HepG2 (cell line): ENCODE measurements around the gene ZNF667. TPM values are rescaled to one million over a fixed set of nuclear protein-coding genes. Genes with fewer than 3 reads are reported as not detected.

Experiments used
- ETV5 ChIP-seq: IDR thresholded peaks from 2 replicates; pipeline ENCODE4 v1.6.1; 2018; ENCODE audit warnings: missing biosample characterization, missing genetic modification reagents, inconsistent platforms, borderline replicate concordance
- KDM2A ChIP-seq: sonication (generic); formaldehyde crosslinking; IDR thresholded peaks from 2 replicates; pipeline ENCODE4 v1.4.0; 2020; ENCODE audit warnings: low read depth, missing genetic modification reagents, borderline replicate concordance
- PAX8 ChIP-seq: sonication (generic); formaldehyde crosslinking; IDR thresholded peaks from 2 replicates; pipeline ENCODE4 v1.8.0; 2022; ENCODE audit warnings: mild to moderate bottlenecking, missing genetic modification reagents, borderline replicate concordance
- PITX1 ChIP-seq: sonication (generic); formaldehyde crosslinking; IDR thresholded peaks from 2 replicates; pipeline ENCODE4 v1.5.1; 2020; ENCODE audit warnings: mild to moderate bottlenecking, missing genetic modification reagents
- RBM22 ChIP-seq: fragments of 200-400 bp; formaldehyde crosslinking; optimal IDR thresholded peaks from 2 replicates; pipeline ENCODE3; 2017; ENCODE audit warnings: mild to moderate bottlenecking, low read length, moderate library complexity
- ZMAT3 ChIP-seq: sonication (generic); formaldehyde crosslinking; conservative IDR thresholded peaks from 2 replicates; pipeline ENCODE4 v1.7.0; 2021; ENCODE audit warnings: missing genetic modification reagents
- ZNF772 ChIP-seq: sonication (generic); formaldehyde crosslinking; IDR thresholded peaks from 2 replicates; pipeline ENCODE4 v1.5.0; 2020; ENCODE audit warnings: mild to moderate bottlenecking, missing genetic modification reagents
- polyA plus RNA-seq, 8 experiments: library from polyadenylated mRNA; depleted of rRNA in 3 of 8; stranded (reverse) in 7 of 8; unstranded in 1 of 8; fragments of >200 nt; fragmentation: Illumina TruSeq in 4 of 8; extraction: Trizol in 4 of 8; gene quantifications; 2 replicates each; pipeline versions ENCODE4 v1.2.1 to v1.2.3, GENCODE V29; 2011 to 2016; ENCODE audit warnings: low read depth in 4 of 8, missing spikeins in 1 of 8, mixed read lengths in 1 of 8; ENCODE audit not compliant: insufficient read depth in 1 of 8
- total RNA-seq, 5 experiments: library from RNA; depleted of rRNA; stranded (reverse); fragments of >200 nt; fragmentation: Illumina TruSeq; extraction: Trizol; gene quantifications; 2 replicates each; pipeline ENCODE4 v1.2.3, GENCODE V29; 2016; ENCODE audit warnings: low read depth in 1 of 5
- TF ChIP-seq, protein P1 (sequence below): sonication (generic); formaldehyde crosslinking; IDR thresholded peaks from 2 replicates; pipeline ENCODE4 v1.4.0; 2020; ENCODE audit warnings: mild to moderate bottlenecking, low read depth, missing genetic modification reagents
- TF ChIP-seq, protein P2 (sequence below), 2 experiments: fragments of 450-650 bp in 1 of 2; sonication (generic) in 1 of 2; formaldehyde crosslinking; IDR thresholded peaks; 2 replicates each; pipeline versions ENCODE4 v1.5.0 to v1.8.0; 2020 to 2022; ENCODE audit warnings: mild to moderate bottlenecking in 1 of 2, missing genetic modification reagents in 1 of 2
- TF ChIP-seq, protein P3 (sequence below): sonication (generic); formaldehyde crosslinking; IDR thresholded peaks from 2 replicates; pipeline ENCODE4 v1.5.0; 2020; ENCODE audit warnings: missing genetic modification reagents, mild to moderate bottlenecking, borderline replicate concordance

The ZNF667 gene
- total and polyA plus RNA-seq, 2 of the 13 experiments (the other 11 are each of a cell fraction or from before 2014, with no cell fraction given) = not detected

DNA sequence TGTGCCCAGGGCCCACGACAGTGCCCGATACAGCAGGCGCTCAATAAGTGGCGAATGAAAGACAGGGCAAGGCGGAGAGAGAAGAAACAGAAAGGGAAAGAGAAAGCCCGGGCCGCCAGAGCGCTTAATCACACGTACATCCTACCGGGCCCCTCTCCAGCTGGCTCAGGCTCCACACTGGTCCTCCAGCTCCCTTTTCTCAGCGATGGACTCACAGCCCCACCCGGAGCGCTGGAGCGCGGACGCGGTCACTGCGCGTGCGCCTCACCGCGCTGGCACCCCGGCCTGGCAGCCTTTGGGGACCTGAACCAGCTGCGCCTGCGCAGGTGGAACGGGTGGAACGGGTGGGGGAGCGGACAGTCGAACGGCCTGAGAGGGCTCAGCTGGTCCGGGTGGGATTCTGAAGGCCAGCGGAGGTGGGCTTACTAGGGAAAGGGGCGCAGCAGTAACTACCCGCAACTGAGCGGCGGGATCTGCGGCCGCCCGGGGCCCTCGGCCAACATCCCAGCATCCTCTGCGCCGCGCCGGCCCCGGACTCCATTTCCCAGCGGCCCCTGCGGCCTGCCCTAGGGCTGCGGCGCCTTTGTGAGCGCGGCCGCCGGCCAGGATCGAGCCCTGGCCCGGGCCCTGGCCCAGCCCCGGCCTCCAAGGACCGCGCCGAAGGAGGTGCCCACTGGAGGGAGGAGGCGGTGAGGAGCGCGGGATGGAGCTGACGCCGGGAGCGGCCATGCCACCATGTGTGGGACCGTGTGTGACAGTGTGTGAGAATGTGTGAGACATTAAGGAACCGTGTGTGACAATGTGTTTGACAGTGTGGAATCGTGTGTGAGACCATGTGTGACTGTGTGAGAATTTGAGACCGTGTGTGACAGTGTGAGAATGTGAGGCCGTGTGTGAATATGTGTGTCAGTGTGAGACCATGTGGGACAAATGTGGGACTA lies 73.1 kb downstream of the ZNF667 start, which contains the start of gene ZNF583 (continued):
- 0 out of 2 replicates have a peak, but pooled peaks have one; percentile 78 for TF ChIP-seq ZMAT3 (CRISPR knock-in tag)
- TF ChIP-seq, protein P1, sequence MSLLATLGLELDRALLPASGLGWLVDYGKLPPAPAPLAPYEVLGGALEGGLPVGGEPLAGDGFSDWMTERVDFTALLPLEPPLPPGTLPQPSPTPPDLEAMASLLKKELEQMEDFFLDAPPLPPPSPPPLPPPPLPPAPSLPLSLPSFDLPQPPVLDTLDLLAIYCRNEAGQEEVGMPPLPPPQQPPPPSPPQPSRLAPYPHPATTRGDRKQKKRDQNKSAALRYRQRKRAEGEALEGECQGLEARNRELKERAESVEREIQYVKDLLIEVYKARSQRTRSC = no peak
- peak; percentile 65; the same call in 1 of the 2 replicates for TF ChIP-seq PAX8
- peak; percentile 64; the same call in 1 of the 2 replicates for TF ChIP-seq ZNF772 (CRISPR knock-in tag)
- no peak for TF ChIP-seq RBM22
- no peak for TF ChIP-seq PITX1 (CRISPR knock-in tag)
- TF ChIP-seq, protein P2, sequence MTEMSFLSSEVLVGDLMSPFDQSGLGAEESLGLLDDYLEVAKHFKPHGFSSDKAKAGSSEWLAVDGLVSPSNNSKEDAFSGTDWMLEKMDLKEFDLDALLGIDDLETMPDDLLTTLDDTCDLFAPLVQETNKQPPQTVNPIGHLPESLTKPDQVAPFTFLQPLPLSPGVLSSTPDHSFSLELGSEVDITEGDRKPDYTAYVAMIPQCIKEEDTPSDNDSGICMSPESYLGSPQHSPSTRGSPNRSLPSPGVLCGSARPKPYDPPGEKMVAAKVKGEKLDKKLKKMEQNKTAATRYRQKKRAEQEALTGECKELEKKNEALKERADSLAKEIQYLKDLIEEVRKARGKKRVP (CRISPR knock-in tag; IDR thresholded peaks at IDR 0.05) = peak in 1 of 2 experiments; percentile 49; a peak in 1 of 4 replicates
- TF ChIP-seq ETV5 (CRISPR knock-in tag) = no peak
- TF ChIP-seq, protein P3, sequence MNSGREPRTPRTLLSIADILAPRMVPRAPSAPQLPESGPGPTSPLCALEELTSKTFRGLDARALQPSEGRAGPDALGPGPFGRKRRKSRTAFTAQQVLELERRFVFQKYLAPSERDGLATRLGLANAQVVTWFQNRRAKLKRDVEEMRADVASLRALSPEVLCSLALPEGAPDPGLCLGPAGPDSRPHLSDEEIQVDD (CRISPR knock-in tag) = no peak
- peak; percentile 80; the same call in 1 of the 2 replicates for TF ChIP-seq KDM2A (CRISPR knock-in tag)
